NCI-H345 treated with DMSO at 0.1 percent for 48 hours (cell line): ENCODE results near the gene HOXD8.

ENCODE experiments used
- DNase-seq: peaks from one replicate; lab custom pipeline; 2025; ENCODE audit not compliant: unreplicated experiment; lab: John Stamatoyannopoulos, UW

The HOXD8 gene

DNA sequence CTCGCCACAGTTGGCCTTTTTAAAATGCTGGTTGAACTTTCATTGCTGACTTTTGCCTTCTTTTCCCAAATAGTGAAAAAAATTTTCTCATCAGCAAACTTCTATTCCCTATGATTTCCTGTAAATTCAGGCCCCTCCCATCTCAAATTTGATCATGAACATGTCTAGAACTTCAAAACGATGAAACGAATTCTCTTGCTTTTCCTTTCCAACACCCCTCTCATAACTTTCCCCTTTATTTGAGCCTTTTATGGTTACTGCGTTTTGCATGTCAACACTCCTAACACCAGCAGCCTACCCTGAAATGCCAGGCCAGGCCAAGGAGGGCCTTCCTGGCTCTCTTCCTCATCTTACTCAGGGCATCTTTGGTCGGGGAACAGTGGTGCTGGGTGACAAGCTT is 38.6 kb upstream of the HOXD8 start:
- DNase-seq, result no peak

DNA sequence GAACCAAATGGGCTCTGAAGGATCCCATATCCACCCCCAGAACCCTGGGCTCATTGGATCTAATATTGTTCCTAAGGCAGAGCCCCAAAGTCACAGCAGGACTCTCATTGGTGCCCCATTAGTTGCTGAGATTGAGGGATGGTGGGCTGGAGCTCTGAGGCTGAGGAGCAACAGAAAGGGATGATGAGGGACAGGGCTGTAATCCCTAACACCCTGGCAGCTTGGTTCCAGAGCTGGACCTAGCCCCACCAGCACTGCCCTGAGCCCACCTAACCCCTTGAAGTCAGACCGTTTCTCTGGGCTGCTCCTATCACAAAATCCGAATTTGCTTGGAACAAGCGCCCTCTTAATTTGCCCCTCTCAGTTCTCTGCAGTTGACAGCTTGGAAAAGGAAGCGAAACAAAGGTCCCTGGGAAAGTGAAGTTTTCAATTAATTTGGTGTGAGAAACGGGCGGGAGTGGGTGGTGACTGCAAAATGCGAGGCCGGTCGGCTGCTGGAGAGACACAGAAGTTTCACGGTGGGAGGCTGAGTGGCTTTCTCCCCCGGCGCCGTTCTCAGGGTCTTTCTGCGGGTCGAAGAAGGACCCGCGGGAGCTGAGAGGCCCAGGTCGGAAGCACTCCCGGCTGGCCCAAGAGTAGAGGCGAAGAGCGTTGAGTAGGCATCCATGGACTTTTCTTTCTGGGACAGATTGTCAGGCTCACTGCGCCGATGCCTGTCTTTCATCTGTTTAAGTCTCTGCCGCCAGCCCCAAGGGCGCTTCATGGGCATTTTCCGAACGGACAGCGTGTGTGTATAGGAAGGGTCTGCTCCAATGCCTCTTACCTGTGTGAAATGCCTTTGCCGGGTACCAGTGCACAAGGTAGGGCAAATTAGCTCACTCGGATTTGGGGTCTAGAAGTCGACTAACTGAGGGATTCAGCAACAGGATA is 37.9 kb upstream of the HOXD8 start:
- DNase-seq, result no peak

- no peak for DNase-seq
Observed at GRCh38 chr2:176092270-176093144, 37.0 kb upstream of the HOXD8 start, which contains the start of gene HOXD13. Gene HOXD13, plus strand, starts transcription at chr2:176092721. Its CDS starts 170 bp downstream, at chr2:176092891.

DNA sequence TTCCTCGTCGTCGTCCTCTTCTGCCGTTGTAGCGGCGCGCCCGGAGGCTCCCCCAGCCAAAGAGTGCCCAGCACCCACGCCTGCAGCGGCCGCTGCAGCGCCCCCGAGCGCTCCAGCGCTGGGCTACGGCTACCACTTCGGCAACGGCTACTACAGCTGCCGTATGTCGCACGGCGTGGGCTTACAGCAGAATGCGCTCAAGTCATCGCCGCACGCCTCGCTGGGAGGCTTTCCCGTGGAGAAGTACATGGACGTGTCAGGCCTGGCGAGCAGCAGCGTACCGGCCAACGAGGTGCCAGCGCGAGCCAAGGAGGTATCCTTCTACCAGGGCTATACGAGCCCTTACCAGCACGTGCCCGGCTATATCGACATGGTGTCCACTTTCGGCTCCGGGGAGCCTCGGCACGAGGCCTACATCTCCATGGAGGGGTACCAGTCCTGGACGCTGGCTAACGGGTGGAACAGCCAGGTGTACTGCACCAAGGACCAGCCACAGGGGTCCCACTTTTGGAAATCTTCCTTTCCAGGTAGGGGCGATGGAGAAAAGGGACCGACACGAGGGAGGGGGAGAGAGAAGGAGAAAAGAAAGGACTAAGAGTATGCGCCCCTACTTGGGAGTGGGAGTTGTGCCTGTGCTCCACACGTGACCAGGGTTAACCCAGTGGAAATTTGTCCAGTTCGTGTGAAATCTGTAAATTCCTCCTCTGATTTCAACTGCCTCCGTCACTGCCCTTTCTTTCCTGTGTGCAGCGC is 36.2 kb upstream of the HOXD8 start:
- no peak for DNase-seq

GRCh38 chr2:176093898-176094249 is 35.6 kb upstream of the HOXD8 start:
- DNase-seq, result no peak

GRCh38 chr2:176094349-176094748 is 35.2 kb upstream of the HOXD8 start:
- DNase-seq, result no peak

DNA sequence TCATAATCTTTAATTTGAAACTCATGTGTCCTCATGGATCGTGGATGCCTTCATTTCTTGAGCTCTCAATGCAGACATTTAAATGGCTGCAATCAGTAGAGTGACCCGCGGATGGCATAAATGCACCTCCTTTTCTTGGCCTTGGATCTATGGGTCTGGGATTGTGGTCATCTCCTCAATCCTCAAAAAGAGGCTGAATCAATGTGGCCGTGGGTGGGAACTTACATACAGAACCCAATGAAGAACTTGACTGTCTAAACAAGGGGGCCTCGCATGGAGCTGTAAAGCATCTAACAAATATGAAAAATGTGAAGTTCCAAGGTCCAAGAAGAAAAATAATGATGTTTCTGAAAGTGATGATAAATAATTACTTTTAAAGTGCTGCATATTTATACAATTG is 34.1 kb upstream of the HOXD8 start:
- no peak for DNase-seq

GRCh38 chr2:176096243-176096985 is 33.1 kb upstream of the HOXD8 start:
- no peak for DNase-seq

- DNase-seq, result peak; percentile 72
Observed at GRCh38 chr2:176096986-176097819, 32.3 kb upstream of the HOXD8 start.

DNA sequence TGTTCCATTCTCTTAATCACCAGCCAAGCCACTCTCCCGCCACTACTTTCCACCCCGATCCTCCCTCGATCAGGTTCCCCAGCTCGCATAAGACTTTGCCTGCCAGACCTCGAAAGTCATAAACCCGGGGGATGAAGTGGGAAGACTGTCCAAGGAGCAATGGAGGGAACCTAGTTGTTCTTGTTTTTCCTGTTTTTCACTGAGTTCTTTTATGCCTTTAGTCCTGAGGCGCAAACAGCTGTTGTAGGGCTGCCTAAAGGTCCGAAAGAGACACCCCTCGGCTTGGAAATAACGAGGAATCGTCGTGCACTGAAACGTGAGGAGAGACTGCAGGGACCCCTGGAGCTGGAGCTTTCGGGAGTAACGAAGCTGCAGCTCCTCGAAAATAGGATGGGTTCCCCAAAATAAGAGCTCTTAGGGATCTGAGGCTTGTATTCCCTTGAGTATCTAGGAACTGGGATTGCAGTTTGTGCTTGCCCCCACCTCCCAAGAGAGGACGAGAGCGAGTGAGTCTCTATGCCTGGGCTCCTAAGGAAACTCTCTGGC is 31.6 kb upstream of the HOXD8 start:
- no peak for DNase-seq

GRCh38 chr2:176098366-176099158 is 30.9 kb upstream of the HOXD8 start:
- no peak for DNase-seq

GRCh38 chr2:176099159-176099727 is 30.3 kb upstream of the HOXD8 start:
- DNase-seq, result no peak

DNA sequence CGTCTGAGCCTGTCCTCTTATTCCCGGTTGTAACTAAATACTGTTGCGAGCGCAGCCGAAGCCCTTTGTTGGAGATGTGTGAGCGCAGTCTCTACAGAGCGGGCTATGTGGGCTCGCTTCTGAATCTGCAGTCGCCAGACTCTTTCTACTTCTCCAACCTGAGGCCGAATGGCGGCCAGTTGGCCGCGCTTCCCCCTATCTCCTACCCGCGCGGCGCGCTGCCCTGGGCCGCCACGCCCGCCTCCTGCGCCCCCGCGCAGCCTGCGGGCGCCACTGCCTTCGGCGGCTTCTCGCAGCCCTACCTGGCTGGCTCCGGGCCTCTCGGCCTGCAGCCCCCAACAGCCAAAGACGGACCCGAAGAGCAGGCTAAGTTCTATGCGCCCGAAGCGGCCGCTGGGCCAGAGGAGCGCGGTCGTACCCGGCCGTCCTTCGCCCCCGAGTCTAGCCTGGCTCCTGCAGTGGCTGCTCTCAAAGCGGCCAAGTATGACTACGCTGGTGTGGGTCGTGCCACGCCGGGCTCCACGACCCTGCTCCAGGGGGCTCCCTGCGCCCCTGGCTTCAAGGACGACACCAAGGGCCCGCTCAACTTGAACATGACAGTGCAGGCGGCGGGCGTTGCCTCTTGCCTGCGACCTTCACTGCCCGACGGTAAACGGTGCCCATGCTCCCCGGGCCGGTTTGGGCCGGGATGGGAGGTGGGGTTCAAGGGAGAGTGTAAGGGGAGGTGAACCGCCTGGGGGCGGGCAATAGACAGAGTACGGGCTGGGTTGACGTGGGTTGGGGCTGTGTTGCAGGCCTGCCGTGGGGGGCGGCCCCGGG is 29.6 kb upstream of the HOXD8 start, which contains the start of gene HOXD12:
TSS of gene HOXD12 (plus strand) at position 68 of the 819 bp plus-strand sequence. CDS start at position 75, 7 bp downstream.
- DNase-seq, result no peak

DNA sequence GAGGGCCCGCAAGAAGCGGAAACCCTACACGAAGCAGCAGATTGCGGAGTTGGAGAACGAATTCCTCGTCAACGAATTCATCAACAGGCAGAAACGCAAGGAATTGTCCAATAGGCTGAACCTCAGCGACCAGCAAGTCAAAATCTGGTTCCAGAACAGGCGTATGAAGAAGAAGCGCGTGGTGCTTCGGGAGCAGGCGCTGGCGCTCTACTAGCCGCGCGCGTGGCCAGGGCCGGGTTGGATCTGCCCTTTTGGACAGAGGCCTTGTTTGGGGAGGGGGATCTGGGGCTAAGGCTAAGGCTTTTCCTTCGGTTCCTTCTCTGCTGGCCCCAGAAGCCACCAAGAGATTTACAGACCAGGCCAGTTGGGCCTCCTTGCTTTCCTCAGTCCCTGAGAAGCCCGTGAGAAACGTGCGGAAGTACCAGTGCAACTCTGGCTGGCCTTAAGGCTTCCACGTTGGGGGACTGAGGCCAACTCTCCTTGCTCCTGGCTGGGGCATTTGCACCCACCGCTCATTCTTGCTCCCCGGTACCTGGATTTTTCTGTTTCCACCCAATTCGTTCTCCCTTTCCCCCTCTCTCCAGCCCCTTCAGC is 28.9 kb upstream of the HOXD8 start:
- no peak for DNase-seq

DNA sequence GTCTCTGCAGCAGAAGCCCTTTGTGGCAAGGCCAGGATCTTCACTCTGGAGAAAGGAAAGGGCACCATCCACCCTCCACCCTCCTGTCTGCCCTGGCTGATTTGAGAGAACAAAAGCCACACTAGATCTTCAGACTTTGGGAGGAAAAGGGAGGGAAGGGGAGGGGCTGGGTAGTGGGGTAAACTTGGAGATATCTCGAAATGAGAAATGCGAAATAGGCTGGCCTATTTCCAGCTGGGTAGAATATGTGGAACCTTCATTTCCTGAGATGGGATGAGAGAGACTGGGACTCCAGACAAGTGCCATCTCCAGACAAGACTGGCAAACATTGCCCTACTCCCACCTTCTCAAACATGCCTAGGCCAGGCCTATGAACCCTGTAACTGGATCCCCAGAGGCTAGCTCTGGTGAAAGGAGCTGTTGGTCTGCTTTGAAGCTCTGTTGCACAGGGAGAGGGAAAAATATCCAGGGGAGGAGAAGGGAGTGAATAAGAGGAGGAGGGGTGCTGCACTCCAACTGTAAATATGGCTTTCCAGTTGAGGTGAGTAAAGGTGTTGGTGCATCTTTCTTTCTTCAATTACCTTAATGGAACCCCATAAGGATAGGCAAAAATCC is 28.2 kb upstream of the HOXD8 start:
- DNase-seq, result no peak

GRCh38 chr2:176101842-176102241 is 27.7 kb upstream of the HOXD8 start:
- no peak for DNase-seq
